GM21723 (cell line): Measurements from ENCODE around the gene BRD3.

Experiments used
- ATAC-seq: cut with Tn5 transposase; IDR thresholded peaks from one replicate; pipeline ENCODE4 v1.9.1; 2021; ENCODE audit warnings: mild to moderate bottlenecking, moderate library complexity; ENCODE audit not compliant: unreplicated experiment

BRD3 gene

DNA sequence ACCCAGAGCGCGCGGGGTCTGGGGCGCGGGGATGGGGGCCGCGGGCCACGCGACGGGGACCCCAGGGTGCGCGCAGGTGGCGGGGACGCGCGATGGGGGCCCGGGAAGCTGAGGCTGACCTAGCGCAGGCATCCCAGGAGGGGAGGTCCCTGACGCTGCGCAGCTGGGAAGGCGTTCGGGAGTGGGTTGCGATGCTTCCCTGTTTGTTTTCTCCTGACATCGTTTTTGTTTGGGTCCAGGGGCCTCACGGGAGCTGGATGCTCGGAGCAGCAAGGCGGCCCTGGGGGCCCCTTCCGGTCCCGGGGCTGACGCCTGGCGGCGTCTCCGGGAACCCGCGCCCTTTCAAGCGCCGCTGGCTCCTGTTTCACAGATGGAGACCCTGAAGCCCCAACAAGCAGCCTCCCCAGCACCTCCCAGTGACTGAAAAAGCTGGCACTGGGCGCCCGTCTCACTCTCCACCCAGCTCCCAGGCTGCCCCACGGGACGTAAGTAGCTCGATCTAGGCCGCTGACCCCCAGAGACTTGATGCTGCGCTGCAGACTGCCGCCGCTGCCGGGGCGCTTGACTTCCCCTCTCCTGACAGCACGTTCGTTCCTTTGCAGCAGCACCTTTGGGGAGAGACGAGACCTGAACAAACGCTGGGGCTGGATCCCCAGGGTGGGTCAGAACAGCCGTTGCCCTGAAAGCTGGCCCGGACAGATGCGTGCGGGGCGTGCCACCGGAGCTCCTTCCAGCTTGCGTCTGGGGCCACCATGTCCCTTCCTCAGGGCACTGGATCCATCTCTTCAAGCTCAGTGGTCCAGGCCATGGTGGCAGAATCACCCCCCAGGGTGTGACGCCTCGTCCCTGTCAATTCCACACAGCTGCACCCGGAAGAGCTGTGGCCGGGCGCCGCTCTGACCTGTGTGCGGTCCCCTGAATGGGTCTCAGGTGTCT is 42.0 kb downstream of the BRD3 start:
- peak; percentile 44 for ATAC-seq

DNA sequence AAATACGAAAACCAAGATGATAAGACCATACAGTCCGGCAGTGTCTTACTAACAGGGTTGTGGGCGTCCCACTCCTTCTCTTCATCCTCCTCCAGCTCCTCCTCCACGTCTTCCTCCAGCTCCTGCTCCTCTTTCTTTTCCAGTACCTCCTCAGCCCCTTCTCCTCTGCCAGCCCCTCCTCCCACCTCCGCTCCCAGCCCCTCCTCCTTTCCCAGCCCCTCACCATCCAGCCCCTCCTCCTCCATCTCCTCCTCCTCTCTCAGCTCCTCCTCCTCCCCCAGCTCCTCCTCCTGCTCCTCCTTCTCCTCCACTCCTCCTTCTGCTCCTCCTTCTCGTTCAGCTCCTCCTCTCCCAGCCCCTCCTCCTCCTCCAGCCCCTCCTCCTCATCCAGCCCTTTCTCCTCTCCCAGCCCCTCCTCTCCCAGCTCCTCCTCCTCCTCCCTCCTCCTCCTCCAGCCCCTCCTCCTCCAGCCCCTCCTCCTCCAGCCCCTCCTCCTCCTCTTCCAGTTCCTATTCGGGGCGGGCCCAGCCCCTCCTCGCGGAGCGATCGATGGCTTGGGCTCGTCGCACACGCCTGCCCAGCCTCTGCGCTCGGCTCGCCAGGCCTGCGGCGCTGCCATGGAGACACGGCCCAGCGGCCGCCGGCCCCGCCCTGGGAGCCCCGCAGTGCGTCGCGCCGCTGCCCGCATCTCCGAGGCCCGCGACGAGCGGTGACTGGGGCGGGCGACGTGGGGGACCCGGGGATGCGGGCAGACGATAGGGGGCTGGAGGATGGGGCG is 42.8 kb downstream of the BRD3 start, which contains the start of gene BRD3OS:
Gene BRD3OS (plus strand): TSS at position 654 of the 778 bp plus-strand sequence. CDS start 1,267 bp downstream, outside the sequence.
- peak; percentile 87 for ATAC-seq

GRCh38 chr9:134024214-134024792 is 43.5 kb downstream of the BRD3 start:
- no peak for ATAC-seq

GRCh38 chr9:134014946-134015345 is 52.9 kb downstream of the BRD3 start:
- ATAC-seq = no peak

DNA sequence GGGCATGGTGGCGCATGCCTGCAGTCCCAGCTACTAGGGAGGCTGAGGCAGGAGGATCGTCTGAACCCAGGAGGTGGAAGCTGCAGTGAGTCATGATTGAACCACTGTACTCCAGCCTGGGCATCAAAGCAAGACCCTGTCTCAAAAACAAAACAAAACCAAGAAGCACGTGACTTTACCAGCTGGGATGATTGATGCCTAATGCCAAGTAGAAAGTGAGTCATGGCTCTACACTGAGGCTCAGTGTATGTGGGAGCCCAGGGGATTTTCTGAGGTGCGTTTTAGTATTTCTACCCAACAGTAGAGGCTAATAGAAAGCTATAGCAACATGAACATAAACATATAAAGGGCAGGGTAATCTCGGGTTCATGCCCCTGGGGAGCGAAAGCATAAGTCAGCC is 56.4 kb downstream of the BRD3 start:
- no peak for ATAC-seq

DNA sequence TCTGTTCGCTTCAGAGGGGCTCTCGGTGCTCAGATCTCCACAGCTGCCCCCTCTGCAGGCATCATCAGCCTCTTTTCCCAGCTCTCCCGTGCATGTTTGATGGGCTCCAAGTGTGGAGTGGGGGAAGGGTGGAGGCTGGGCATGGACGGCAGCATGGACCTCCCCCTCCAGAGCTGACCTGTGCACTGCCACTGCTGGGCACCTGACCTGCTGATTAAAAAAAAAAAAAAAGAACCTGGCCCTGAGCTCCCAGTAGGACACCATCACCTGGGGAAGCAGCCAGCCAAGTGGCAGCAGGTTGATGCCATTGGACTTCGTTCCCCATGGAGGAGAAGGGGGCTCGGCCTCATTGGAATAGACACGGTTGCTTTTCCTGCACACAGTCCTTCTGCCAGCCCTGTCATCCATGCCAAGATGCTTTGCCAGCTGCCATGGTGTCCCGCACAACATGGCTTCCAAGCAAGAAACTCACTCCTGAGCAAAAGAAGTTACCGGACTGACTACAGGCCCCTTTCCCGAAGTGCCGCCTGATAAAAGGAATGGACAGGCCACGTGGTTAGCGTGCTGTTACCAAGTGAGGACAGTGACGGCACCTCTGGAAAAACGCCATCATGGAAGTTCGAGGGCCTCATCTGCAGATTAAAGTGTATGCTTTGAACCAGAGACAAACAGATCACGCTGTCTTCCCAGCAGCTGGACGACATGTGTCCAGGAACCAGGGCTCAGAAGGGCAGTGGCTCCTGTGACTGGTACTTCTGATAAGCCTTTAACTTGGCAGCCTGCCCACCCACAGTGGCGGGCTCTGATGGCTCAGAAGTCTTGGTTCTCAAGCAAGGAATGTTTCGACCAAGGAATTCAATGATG is 57.3 kb downstream of the BRD3 start:
- no peak for ATAC-seq

DNA sequence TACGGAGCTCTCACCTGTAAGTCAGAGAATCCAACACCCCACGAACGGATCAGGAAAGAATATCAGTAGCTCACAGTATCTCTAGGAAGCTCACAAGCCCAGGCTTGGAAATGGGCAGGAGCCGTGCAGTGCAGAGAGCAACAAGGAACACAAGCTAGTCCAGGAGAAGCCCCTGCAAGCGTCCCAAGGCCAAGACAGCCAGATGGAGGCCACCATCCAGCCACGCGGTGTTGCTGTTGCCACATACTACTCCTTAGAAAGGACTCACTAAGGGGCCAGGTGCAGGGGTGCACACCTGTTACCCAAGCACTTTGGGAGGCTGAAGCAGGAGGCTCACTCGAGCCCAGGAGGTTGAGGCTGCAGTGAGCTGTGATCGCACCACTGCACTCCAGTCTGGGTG is 60.3 kb downstream of the BRD3 start:
- ATAC-seq = no peak

DNA sequence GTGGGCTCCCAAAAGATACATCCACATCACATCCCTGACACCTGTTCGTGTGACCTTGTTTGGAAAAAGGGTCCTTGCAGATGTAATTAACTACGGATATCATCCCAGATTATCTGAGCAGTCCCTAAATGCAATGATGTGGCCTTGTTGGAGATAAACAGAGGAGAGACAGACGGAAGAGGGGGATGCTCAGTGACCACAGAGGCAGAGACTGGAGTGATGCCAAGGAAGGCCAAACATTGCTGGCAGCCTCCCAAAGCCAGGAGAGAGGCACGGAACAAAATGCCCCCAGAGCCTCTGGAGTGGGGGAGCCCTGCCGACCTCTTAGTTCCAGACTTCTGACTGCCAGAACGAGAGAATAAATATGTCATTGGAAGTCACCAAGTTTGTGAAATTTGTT is 60.7 kb downstream of the BRD3 start:
- no peak for ATAC-seq

GRCh38 chr9:134005381-134005780 is 62.4 kb downstream of the BRD3 start:
- no peak for ATAC-seq

DNA sequence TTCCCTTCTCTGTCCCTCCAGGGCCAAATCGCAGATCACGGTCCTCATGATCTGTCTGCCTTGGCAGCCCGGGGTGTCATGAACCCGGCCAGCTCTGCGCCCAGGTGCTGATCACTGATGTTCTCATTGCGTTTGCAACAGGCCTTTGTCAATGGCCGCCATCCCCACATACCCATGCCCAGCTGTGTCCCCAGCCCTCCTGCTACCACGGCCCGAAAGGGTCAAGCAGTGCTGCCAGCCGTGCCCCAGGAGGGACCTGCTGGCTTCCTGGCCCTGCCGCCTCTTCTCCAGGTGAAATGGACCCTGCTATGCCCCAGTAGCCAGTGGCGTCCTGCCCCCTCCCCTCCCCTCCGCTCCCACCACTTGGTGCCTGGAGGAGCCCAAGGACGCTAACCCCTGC is 62.9 kb downstream of the BRD3 start:
- ATAC-seq = no peak

- no peak for ATAC-seq
Observed at GRCh38 chr9:134004131-134004873, 63.5 kb downstream of the BRD3 start.

GRCh38 chr9:134003237-134003636 is 64.6 kb downstream of the BRD3 start:
- ATAC-seq = no peak

- no peak for ATAC-seq
Observed at GRCh38 chr9:134002796-134003195, 65.0 kb downstream of the BRD3 start.

DNA sequence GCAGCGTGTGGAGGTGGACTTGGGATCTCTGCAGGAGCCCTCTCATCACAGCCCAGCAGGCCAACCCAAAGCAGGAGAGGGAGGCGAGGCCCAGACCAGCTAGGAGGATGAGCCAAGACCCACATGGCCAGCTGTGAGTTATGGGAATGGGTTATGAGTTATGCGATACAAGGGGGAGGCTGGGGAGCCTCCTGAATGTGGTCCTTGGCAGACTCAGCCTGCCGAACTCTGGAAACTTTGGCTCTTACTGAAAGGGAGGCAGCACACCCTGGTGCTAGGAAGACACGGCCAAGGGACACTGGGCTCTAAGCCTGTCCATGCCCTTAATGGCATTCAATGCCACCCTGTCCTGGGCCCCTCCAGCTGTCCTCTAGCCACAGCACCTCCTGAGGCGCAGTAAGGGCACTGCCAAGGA is 68.0 kb downstream of the BRD3 start:
- no peak for ATAC-seq

GRCh38 chr9:133998915-133999595 is 68.8 kb downstream of the BRD3 start:
- no peak for ATAC-seq

- no peak for ATAC-seq
Observed at GRCh38 chr9:133997584-133997983, 70.2 kb downstream of the BRD3 start.

- ATAC-seq = no peak
Observed at GRCh38 chr9:133996531-133997520, 71.0 kb downstream of the BRD3 start.
